ENCODE data around the gene ZMIZ2. TPM values are rescaled to one million over a fixed set of nuclear protein-coding genes. Genes with fewer than 3 reads are reported as not detected.

The ZMIZ2 gene
- total and polyA plus RNA-seq, 2 donors (not counting 1 experiment from before 2014, with no cell fraction given): 254 to 442 TPM

DNA sequence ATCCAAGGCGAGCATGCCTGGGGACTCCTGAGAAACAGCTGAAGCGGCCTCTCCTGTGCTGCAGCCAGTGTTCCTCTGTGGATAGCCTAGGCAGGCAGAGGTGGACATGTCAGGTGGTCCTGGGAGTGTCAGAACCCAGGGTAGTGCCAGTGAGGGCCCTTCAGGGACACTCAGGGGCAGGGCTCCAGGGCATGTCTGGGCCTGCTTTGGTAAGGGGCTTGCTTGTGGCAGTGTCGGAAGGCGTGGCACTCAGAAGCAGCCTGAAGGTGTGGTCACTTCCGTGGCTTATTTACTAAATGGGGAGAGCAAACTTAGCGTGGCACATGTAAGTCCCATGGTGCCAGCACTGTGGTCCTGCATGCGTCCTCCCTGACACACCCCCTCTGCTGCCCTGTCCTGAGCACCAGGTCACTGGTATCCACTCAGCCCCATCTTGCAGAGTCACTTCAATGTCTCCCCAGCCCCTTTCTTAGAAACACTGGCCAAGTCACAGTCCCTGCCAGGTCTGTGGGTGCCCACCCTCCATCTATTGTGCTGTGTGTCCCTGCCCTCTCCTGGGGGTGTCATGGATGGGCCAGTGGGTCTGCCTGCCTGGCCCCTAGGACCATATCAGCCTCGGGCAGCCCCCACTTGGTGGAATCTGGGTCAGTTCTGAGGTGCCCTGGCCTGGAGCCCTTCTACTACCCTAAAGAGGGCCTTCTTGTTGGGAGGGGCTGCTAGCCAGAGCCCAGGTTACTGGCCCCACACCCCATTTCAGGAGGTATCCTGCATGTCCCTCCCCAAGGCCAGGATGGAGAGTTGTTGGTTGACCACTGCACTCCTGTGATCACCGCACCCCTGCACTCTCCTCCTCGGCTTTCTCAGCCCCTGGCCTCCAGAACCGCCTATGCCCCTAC, 6.4 kb downstream of the ZMIZ2 start:
- H3K79me2 ChIP-seq (ENCODE audit: control insufficient read depth, insufficient read depth, low read length): peaks cover 91% of the 10 kb centered on the region
- Mint-ChIP-seq H3K27me3 (no peaks in the 10 kb centered on the region), H3K4me1 (peaks cover 64% of the 10 kb centered on the region), H3K4me3 (no peak overlapping the region), H3K9me3 (ENCODE audit: insufficient read depth) (no peaks in the 10 kb centered on the region), H3K27ac (peak overlapping the region; percentile 81)
- ATAC-seq (ENCODE audit: low read depth) (no peak), DNase-seq (peak; percentile 12)
- peaks cover 65% of the 10 kb centered on the region for H4K20me1 ChIP-seq (ENCODE audit: control insufficient read depth, insufficient read depth, low read length, poor library complexity, severe bottlenecking)
- ChIA-PET CTCF (interaction anchor here (0.6 kb wide), 1 partner anchor 12 kb away, joined by 3 read pairs; no protein-coding TSS in a partner anchor), POLR2A (no interaction called here)
- H3K36me3 ChIP-seq (replicated peaks in 1 of 2; ENCODE audit: control extremely low read depth in 1 of 2, control insufficient read depth in 1 of 2, extremely low read depth in 1 of 2, insufficient read depth in 2 of 2, low read length in 1 of 2): peaks cover 0 to 57% of the 10 kb centered on the region in 2 experiments
- peak overlapping the region; percentile 39 to 97 for H3K27ac ChIP-seq (ENCODE audit: low read length in 2 of 2)
- H3K9me3 ChIP-seq (ENCODE audit: control extremely low read depth in 1 of 3, control insufficient read depth in 2 of 3, insufficient read depth in 1 of 3, low read length in 2 of 3): no peaks in the 10 kb centered on the region
- H2AFZ ChIP-seq (ENCODE audit: insufficient read depth, low read depth, low read length, poor library complexity, severe bottlenecking): no peak overlapping the region
- no peaks in the 10 kb centered on the region for H3K27me3 ChIP-seq (replicated peaks in 1 of 4; ENCODE audit: control extremely low read depth in 1 of 4, control insufficient read depth in 3 of 4, insufficient read depth in 4 of 4, low read length in 3 of 4)
- H3K4me2 ChIP-seq (replicated peaks; ENCODE audit: low read depth, low read length, poor library complexity, severe bottlenecking): peak overlapping the region; percentile 85
- H3K4me1 ChIP-seq (ENCODE audit: control insufficient read depth in 2 of 2, insufficient read depth in 2 of 2, low read length in 2 of 2): peaks cover 63 to 66% of the 10 kb centered on the region in 2 donors
- intact Hi-C loops (cut with micrococcal nuclease): loop anchor here (5.0 kb wide), 1 partner anchor 232 kb away; no protein-coding TSS in a partner anchor
- H3K9ac ChIP-seq (ENCODE audit: low read length): no peak overlapping the region
- 98% methylated on average over 11 of the region's 11 CpGs for WGBS (ENCODE audit: insufficient coverage)
- H3K4me3 ChIP-seq (ENCODE audit: control extremely low read depth in 1 of 5, extremely low read depth in 1 of 5, insufficient read depth in 1 of 5, low read depth in 2 of 5, low read length in 4 of 5): no peak overlapping the region
- TF ChIP-seq EZH2 (IDR thresholded peaks at IDR 0.05; ENCODE audit: borderline replicate concordance, insufficient read depth, low read depth, low read length, poor library complexity, severe bottlenecking): no peak
- TF ChIP-seq, protein P1, sequence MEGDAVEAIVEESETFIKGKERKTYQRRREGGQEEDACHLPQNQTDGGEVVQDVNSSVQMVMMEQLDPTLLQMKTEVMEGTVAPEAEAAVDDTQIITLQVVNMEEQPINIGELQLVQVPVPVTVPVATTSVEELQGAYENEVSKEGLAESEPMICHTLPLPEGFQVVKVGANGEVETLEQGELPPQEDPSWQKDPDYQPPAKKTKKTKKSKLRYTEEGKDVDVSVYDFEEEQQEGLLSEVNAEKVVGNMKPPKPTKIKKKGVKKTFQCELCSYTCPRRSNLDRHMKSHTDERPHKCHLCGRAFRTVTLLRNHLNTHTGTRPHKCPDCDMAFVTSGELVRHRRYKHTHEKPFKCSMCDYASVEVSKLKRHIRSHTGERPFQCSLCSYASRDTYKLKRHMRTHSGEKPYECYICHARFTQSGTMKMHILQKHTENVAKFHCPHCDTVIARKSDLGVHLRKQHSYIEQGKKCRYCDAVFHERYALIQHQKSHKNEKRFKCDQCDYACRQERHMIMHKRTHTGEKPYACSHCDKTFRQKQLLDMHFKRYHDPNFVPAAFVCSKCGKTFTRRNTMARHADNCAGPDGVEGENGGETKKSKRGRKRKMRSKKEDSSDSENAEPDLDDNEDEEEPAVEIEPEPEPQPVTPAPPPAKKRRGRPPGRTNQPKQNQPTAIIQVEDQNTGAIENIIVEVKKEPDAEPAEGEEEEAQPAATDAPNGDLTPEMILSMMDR (IDR thresholded peaks at IDR 0.05): no peak
